HCT116 (cell line): ENCODE measurements around the gene MGP.

Source experiments
- SRF ChIP-seq: IDR thresholded peaks from 2 replicates; pipeline ENCODE4 v1.6.1; 2012; ENCODE audit warnings: low read depth
- TF ChIP-seq, protein P1 (sequence below), 3 experiments: fragments of 200-600 bp in 1 of 3; sonication (generic) in 1 of 3; IDR thresholded peaks in 2 of 3; conservative IDR thresholded peaks in 1 of 3; 2 replicates each; pipeline ENCODE4 v1.5.1; 2012 to 2017; ENCODE audit warnings: low read depth in 2 of 3, low read length in 2 of 3, antibody characterized with exemption in 1 of 3, borderline replicate concordance in 1 of 3, control low read depth in 1 of 3, mild to moderate bottlenecking in 1 of 3, mixed read lengths in 1 of 3, mixed run types in 1 of 3, moderate library complexity in 1 of 3; ENCODE audit not compliant: insufficient read depth in 1 of 3

DNA sequence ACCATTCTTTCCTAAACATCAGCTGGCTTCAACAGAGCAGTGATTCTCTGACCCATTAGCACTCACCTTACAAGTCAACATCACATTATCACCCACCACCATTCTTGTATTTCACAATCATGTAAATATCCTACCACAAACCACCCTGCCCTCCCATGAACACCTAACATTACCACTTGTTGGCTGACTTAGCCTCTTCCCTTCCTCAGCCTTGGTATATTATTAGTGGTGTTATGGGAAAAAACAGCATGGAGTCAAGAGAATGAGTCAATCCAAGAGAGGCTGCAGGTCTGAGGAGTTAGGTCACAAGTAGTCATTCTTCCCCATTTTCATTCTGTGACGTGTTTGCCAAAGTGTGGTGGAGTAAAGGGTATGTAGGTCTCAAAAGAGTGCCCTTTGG is 22.3 kb upstream of the MGP start:
- no peak for TF ChIP-seq SRF
- TF ChIP-seq, protein P1, sequence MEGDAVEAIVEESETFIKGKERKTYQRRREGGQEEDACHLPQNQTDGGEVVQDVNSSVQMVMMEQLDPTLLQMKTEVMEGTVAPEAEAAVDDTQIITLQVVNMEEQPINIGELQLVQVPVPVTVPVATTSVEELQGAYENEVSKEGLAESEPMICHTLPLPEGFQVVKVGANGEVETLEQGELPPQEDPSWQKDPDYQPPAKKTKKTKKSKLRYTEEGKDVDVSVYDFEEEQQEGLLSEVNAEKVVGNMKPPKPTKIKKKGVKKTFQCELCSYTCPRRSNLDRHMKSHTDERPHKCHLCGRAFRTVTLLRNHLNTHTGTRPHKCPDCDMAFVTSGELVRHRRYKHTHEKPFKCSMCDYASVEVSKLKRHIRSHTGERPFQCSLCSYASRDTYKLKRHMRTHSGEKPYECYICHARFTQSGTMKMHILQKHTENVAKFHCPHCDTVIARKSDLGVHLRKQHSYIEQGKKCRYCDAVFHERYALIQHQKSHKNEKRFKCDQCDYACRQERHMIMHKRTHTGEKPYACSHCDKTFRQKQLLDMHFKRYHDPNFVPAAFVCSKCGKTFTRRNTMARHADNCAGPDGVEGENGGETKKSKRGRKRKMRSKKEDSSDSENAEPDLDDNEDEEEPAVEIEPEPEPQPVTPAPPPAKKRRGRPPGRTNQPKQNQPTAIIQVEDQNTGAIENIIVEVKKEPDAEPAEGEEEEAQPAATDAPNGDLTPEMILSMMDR (IDR thresholded peaks at IDR 0.05 in 2 of 3, conservative IDR thresholded peaks at IDR 0.05 in 1 of 3; ENCODE audit: borderline replicate concordance in 1 of 3, insufficient read depth in 1 of 3, low read depth in 2 of 3, low read length in 2 of 3) = no peak
